ENCODE measurements around the gene ENTPD1. TPM values are rescaled to one million over a fixed set of nuclear protein-coding genes. Genes with fewer than 3 reads are reported as not detected.
"Not testable (repeated sequence)": the region's sequence is repeated elsewhere in the genome, so short reads cannot be mapped to it uniquely, and the experiment has no call there.

ENTPD1 gene
- total RNA-seq, 1 donor from 2014 or later: 102 TPM

GRCh38 chr10:95907456-95908253, 151.7 kb downstream of the ENTPD1 start, which contains the start of gene CC2D2B:
Gene CC2D2B (plus strand): TSS chr10:95907975. CDS start chr10:95911324, 3,349 bp downstream.
- no peaks in the 10 kb centered on the region for H3K27me3 Mint-ChIP-seq (ENCODE audit: unreplicated experiment)
- no peak for TF ChIP-seq CTCF (IDR thresholded peaks at IDR 0.05; ENCODE audit: unreplicated experiment)
- H3K27ac Mint-ChIP-seq (ENCODE audit: unreplicated experiment): no peak within 1 kb of the TSS
- peak; percentile 87 for DNase-seq (ENCODE audit: low spot score)
- H3K9me3 Mint-ChIP-seq (ENCODE audit: unreplicated experiment): no peaks in the 10 kb centered on the region
- peaks cover 12% of the 10 kb centered on the region for H3K4me1 Mint-ChIP-seq (ENCODE audit: unreplicated experiment)
- H3K4me3 Mint-ChIP-seq (ENCODE audit: unreplicated experiment): peak within 1 kb of the TSS; percentile 94
- peaks cover 6% of the 10 kb centered on the region for H3K36me3 Mint-ChIP-seq (ENCODE audit: low read depth, unreplicated experiment)

- H3K4me1 Mint-ChIP-seq (ENCODE audit: unreplicated experiment): peaks cover 12% of the 10 kb centered on the region
- no peak for DNase-seq (ENCODE audit: low spot score)
- peak overlapping the region; percentile 94 for H3K4me3 Mint-ChIP-seq (ENCODE audit: unreplicated experiment)
- no peaks in the 10 kb centered on the region for H3K27me3 Mint-ChIP-seq (ENCODE audit: unreplicated experiment)
- no peak for TF ChIP-seq CTCF (IDR thresholded peaks at IDR 0.05; ENCODE audit: unreplicated experiment)
- no peak overlapping the region for H3K27ac Mint-ChIP-seq (ENCODE audit: unreplicated experiment)
- no peaks in the 10 kb centered on the region for H3K9me3 Mint-ChIP-seq (ENCODE audit: unreplicated experiment)
- H3K36me3 Mint-ChIP-seq (ENCODE audit: low read depth, unreplicated experiment): peaks cover 6% of the 10 kb centered on the region
These were observed 152.5 kb downstream of the ENTPD1 start for GRCh38 chr10:95908450-95908849.

GRCh38 chr10:95909561-95909960, 153.6 kb downstream of the ENTPD1 start:
- H3K36me3 Mint-ChIP-seq (ENCODE audit: low read depth, unreplicated experiment): peaks cover 6% of the 10 kb centered on the region
- no peaks in the 10 kb centered on the region for H3K9me3 Mint-ChIP-seq (ENCODE audit: unreplicated experiment)
- H3K27ac Mint-ChIP-seq (ENCODE audit: unreplicated experiment): no peak overlapping the region
- DNase-seq (ENCODE audit: low spot score): no peak
- no peaks in the 10 kb centered on the region for H3K27me3 Mint-ChIP-seq (ENCODE audit: unreplicated experiment)
- H3K4me3 Mint-ChIP-seq (ENCODE audit: unreplicated experiment): no peak overlapping the region
- TF ChIP-seq CTCF (IDR thresholded peaks at IDR 0.05; ENCODE audit: unreplicated experiment): no peak
- peaks cover 12% of the 10 kb centered on the region for H3K4me1 Mint-ChIP-seq (ENCODE audit: unreplicated experiment)

DNA sequence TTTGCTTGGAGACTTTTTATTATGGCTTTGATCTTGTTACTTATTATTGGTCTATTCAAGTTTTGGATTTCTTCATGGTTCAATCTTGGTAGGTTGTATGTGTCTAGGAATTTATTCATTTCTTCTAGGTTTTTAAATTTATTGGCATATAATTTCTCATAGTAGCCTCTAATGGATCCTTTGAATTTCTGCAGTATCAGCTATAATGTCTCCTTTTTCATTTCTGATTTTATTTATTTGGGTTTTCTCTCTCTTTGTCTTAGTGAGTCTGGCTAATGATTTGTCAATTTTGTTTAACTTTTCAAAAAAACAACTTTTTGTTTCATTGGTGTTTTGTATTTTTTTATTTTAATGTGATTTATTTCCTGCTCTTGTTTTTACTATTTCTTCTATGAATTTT, 160.1 kb downstream of the ENTPD1 start:
- not testable (repeated sequence) for H3K27ac Mint-ChIP-seq (ENCODE audit: unreplicated experiment); DNase-seq (ENCODE audit: low spot score); H3K4me1 Mint-ChIP-seq (ENCODE audit: unreplicated experiment); H3K36me3 Mint-ChIP-seq (ENCODE audit: low read depth, unreplicated experiment); H3K9me3 Mint-ChIP-seq (ENCODE audit: unreplicated experiment); H3K4me3 Mint-ChIP-seq (ENCODE audit: unreplicated experiment); H3K27me3 Mint-ChIP-seq (ENCODE audit: unreplicated experiment)

Other genes starting within 250 kb of the ENTPD1 start
- 103 TPM for gene SORBS1, start 194.8 kb upstream of the ENTPD1 start, total RNA-seq (ENCODE audit: unreplicated experiment)
- gene ALDH18A1, start 99.5 kb upstream of the ENTPD1 start, total RNA-seq (ENCODE audit: unreplicated experiment): 52.0 TPM
- 54.3 TPM for gene TCTN3, start 62.2 kb upstream of the ENTPD1 start, total RNA-seq (ENCODE audit: unreplicated experiment)
- 2.1 TPM for gene CC2D2B, start 151.8 kb downstream of the ENTPD1 start, total RNA-seq (ENCODE audit: unreplicated experiment)

Measured in endothelial cell (in vitro differentiated cells).